Trophoblast cell (in vitro differentiated cells and primary cell): ENCODE data around the gene PTPRE.

ENCODE experiments used
- DNase-seq, 2 donors: peaks; one replicate each; pipeline ENCODE4 v3.0.0-alpha.2; 2016
- H2AFZ ChIP-seq: 2 replicates; pipeline ENCODE4 v1.6.1; 2013; ENCODE audit warnings: low read length, moderate library complexity, mild to moderate bottlenecking; ENCODE audit not compliant: insufficient read depth, poor library complexity
- H2AK5ac ChIP-seq: 2 replicates; pipeline ENCODE4 v1.6.1; 2013; ENCODE audit warnings: mild to moderate bottlenecking, low read length
- H2BK120ac ChIP-seq: 2 replicates; pipeline ENCODE4 v1.6.1; 2013; ENCODE audit warnings: low read length, mild to moderate bottlenecking, moderate library complexity; ENCODE audit not compliant: insufficient read depth, poor library complexity
- H2BK12ac ChIP-seq: 2 replicates; pipeline ENCODE4 v1.6.1; 2013; ENCODE audit warnings: mild to moderate bottlenecking, low read length, moderate library complexity
- H2BK5ac ChIP-seq: 2 replicates; pipeline ENCODE4 v1.6.1; 2013; ENCODE audit warnings: low read length, low read depth, moderate library complexity, mild to moderate bottlenecking; ENCODE audit not compliant: poor library complexity
- H3K14ac ChIP-seq: 2 replicates; pipeline ENCODE4 v1.6.1; 2013; ENCODE audit warnings: mild to moderate bottlenecking, low read length
- H3K18ac ChIP-seq: 2 replicates; pipeline ENCODE4 v1.6.1; 2013; ENCODE audit warnings: mild to moderate bottlenecking, low read length
- H3K23ac ChIP-seq: 2 replicates; pipeline ENCODE4 v1.6.1; 2013; ENCODE audit warnings: low read length
- H3K27ac ChIP-seq: 2 replicates; pipeline ENCODE4 v1.5.1; 2013; ENCODE audit warnings: low read depth, mild to moderate bottlenecking, inconsistent platforms, low read length, moderate library complexity
- H3K27me3 ChIP-seq: 2 replicates; pipeline ENCODE4 v1.6.1; 2013; ENCODE audit warnings: inconsistent platforms, mild to moderate bottlenecking, low read length, moderate library complexity; ENCODE audit not compliant: insufficient read depth
- H3K36me3 ChIP-seq, 2 experiments: 1 replicate in 1 of 2; 2 replicates in 1 of 2; pipeline ENCODE4 v1.6.1; 2013; ENCODE audit warnings: low read length in 2 of 2, mild to moderate bottlenecking in 2 of 2, moderate library complexity in 1 of 2; ENCODE audit not compliant: insufficient read depth in 2 of 2, control insufficient read depth in 1 of 2
- H3K4ac ChIP-seq: 2 replicates; pipeline ENCODE4 v1.6.1; 2013; ENCODE audit warnings: low read depth, mild to moderate bottlenecking, low read length, moderate library complexity
- H3K4me1 ChIP-seq, 2 experiments: 1 replicate in 1 of 2; 2 replicates in 1 of 2; pipeline ENCODE4 v1.6.1; 2013; ENCODE audit warnings: low read length in 2 of 2, mild to moderate bottlenecking in 2 of 2, moderate library complexity in 1 of 2; ENCODE audit not compliant: insufficient read depth in 2 of 2, control insufficient read depth in 1 of 2
- H3K4me2 ChIP-seq: 2 replicates; pipeline ENCODE4 v1.6.1; 2013; ENCODE audit warnings: inconsistent platforms, mild to moderate bottlenecking, low read length, moderate library complexity
- H3K4me3 ChIP-seq: 2 replicates; pipeline ENCODE4 v1.5.1; 2013; ENCODE audit warnings: mild to moderate bottlenecking, low read depth, low read length, inconsistent platforms
- H3K79me1 ChIP-seq: one replicate; pipeline ENCODE4 v1.6.1; 2013; ENCODE audit warnings: low read length
- H3K79me2 ChIP-seq: 2 replicates; pipeline ENCODE4 v1.6.1; 2013; ENCODE audit warnings: low read length, mild to moderate bottlenecking; ENCODE audit not compliant: control insufficient read depth, insufficient read depth, poor library complexity
- H3K9ac ChIP-seq: 2 replicates; pipeline ENCODE4 v1.6.1; 2013; ENCODE audit warnings: mild to moderate bottlenecking, low read length
- H3K9me3 ChIP-seq: 2 replicates; pipeline ENCODE4 v1.6.1; 2013; ENCODE audit warnings: low read depth, mild to moderate bottlenecking, control low read depth, inconsistent platforms, low read length; ENCODE audit not compliant: insufficient read depth
- H4K12ac ChIP-seq: 2 replicates; pipeline ENCODE4 v1.6.1; 2013; ENCODE audit warnings: low read depth, mild to moderate bottlenecking, low read length, moderate library complexity
- H4K8ac ChIP-seq: 2 replicates; pipeline ENCODE4 v1.6.1; 2013; ENCODE audit warnings: low read depth, mild to moderate bottlenecking, low read length, moderate library complexity
- H4K91ac ChIP-seq: one replicate; pipeline ENCODE4 v1.6.1; 2013; ENCODE audit warnings: low read depth, mild to moderate bottlenecking, low read length, moderate library complexity
- WGBS: extraction: QIAGEN DNeasy Blood & Tissue Kit; methylation state at CpG from one replicate; pipeline ENCODE4 v1.1.7; 2013; ENCODE audit warnings: missing lambda C conversion rate; ENCODE audit not compliant: insufficient read length, insufficient coverage; ENCODE audit errors: extremely low coverage; 5-methylcytosine and 5-hydroxymethylcytosine counted together

Gene PTPRE

DNA sequence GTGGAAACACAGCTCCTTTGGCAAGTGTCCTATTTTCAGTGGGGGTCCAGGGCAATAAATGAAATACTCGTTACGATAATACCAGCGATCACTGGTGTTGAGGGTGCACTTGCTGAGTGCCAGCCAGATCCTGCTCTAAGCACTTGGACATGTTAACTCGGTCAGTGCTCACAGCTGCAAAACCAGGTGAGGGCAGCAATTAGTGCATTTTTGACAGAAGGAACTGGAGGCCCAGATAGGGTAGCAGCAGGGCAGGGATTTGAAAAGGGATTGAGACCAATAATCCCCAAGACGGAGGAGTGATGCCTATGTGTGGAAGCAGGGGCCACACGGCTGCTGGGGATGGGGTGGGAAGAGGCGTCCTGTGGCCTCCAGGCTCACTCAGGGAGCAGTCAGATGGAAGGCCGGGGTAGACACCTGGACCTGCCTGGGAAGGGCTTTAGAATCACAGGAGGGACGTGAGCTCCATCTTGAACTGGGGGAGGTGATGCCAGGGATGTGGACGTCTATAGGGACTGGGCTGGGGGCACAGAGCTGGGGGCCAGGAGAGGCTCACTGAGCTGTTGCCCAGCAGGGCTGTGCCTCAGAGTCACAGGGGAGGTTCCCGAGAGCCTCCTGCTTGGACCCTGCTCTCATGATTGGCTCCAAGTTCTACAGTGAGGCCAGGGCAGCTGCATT lies 14.3 kb downstream of the PTPRE start:
- Histone ChIP-seq H4K8ac (peak overlapping the region; percentile 17), H2AFZ (no peak overlapping the region), H3K9me3 (no peaks in the 10 kb centered on the region), H3K27me3 (no peaks in the 10 kb centered on the region), H2BK5ac (no peak overlapping the region), H2BK120ac (peak overlapping the region; percentile 57), H2BK12ac (peak overlapping the region; percentile 72), H3K4me1 (peaks cover 20 to 32% of the 10 kb centered on the region in 2 experiments), H3K14ac (peak overlapping the region; percentile 26), H3K4me3 (no peak overlapping the region), H3K18ac (peak overlapping the region; percentile 45), H3K79me2 (peaks cover 2% of the 10 kb centered on the region), H3K27ac (no peak overlapping the region), H4K91ac (peak overlapping the region; percentile 87), H3K4ac (peak overlapping the region; percentile 12), H2AK5ac (peak overlapping the region; percentile 8), H3K36me3 (no peaks in the 10 kb centered on the region), H3K9ac (no peak overlapping the region), H4K12ac (no peak overlapping the region), H3K23ac (no peak overlapping the region), H3K79me1 (peaks cover 32% of the 10 kb centered on the region), H3K4me2 (no peak overlapping the region)
- no CpG with 5 or more reads among the region's 11 CpGs for WGBS
- DNase-seq, result peak in 1 of 2 donors; percentile 31

DNA sequence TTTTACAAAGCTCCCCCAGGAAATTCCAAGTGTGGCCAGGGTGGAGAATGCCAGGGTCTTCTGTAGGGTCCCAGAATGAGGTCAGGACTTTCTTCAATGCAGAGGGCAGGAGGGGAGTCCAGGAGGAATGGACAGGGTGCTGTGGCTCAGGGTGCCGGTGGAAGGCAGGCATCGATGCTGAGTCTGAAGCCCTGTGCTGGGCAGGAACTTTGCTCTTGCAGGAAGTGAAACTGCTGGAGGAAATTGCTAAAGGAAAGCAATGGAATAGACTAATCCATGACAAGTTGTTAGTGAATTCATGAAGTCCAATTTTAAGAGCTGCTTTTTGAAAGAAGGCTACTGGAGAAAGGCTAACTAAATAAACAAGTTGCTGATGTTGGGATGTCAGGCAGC lies 14.8 kb downstream of the PTPRE start:
- H4K8ac ChIP-seq, result no peak overlapping the region
- no peak overlapping the region for H3K9ac ChIP-seq
- peak overlapping the region; percentile 60 for H3K14ac ChIP-seq
- peak overlapping the region; percentile 81 for H2BK12ac ChIP-seq
- peak overlapping the region; percentile 75 for H2BK120ac ChIP-seq
- H3K4ac ChIP-seq, result peak overlapping the region; percentile 60
- WGBS, result no CpG with 5 or more reads among the region's 2 CpGs
- H4K12ac ChIP-seq, result no peak overlapping the region
- no peak overlapping the region for H3K4me3 ChIP-seq
- H4K91ac ChIP-seq, result peak overlapping the region; percentile 87
- peaks cover 33% of the 10 kb centered on the region for H3K79me1 ChIP-seq
- no peaks in the 10 kb centered on the region for H3K36me3 ChIP-seq
- no peak for DNase-seq
- H2AK5ac ChIP-seq, result peak overlapping the region; percentile 36
- H3K4me1 ChIP-seq, result peaks cover 20 to 35% of the 10 kb centered on the region in 2 experiments
- no peak overlapping the region for H3K23ac ChIP-seq
- peaks cover 2% of the 10 kb centered on the region for H3K79me2 ChIP-seq
- H3K9me3 ChIP-seq, result no peaks in the 10 kb centered on the region
- peak overlapping the region; percentile 59 for H2BK5ac ChIP-seq
- no peak overlapping the region for H2AFZ ChIP-seq
- H3K27me3 ChIP-seq, result no peaks in the 10 kb centered on the region
- no peak overlapping the region for H3K4me2 ChIP-seq
- H3K18ac ChIP-seq, result peak overlapping the region; percentile 28
- H3K27ac ChIP-seq, result no peak overlapping the region

DNA sequence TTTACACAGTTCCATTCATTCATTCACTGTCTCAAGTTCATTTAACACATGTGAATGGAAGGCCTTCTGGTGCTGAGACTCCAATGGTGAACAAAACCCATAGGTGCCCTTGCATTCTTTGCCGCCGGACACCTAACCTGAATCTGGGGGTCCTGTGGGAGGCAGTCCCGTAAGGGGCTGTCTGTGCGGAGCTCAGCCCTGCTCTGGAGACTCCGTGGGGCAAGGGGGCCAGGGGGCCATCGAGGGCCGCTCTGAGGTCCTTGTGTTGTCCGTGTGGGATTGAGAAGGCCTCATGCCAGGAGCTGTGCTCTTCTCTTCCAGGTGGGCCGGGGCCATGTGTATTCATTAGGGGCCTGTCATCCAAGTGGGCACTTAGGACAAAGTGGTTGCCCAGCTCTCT lies 15.3 kb downstream of the PTPRE start:
- Histone ChIP-seq H3K18ac (peak overlapping the region; percentile 28), H3K9me3 (no peaks in the 10 kb centered on the region), H2BK12ac (peak overlapping the region; percentile 81), H3K4me2 (no peak overlapping the region), H3K4ac (peak overlapping the region; percentile 60), H3K9ac (no peak overlapping the region), H3K4me3 (no peak overlapping the region), H4K8ac (peak overlapping the region; percentile 41), H3K79me1 (peaks cover 37% of the 10 kb centered on the region), H3K27ac (peak overlapping the region; percentile 88), H3K27me3 (no peaks in the 10 kb centered on the region), H4K91ac (peak overlapping the region; percentile 87), H2AK5ac (peak overlapping the region; percentile 36), H3K79me2 (peaks cover 2% of the 10 kb centered on the region), H3K14ac (peak overlapping the region; percentile 60), H2BK120ac (peak overlapping the region; percentile 75), H2BK5ac (peak overlapping the region; percentile 59), H3K23ac (no peak overlapping the region), H2AFZ (peak overlapping the region; percentile 30), H3K36me3 (no peaks in the 10 kb centered on the region), H3K4me1 (peaks cover 21 to 37% of the 10 kb centered on the region in 2 experiments), H4K12ac (no peak overlapping the region)
- DNase-seq, result no peak
- no CpG with 5 or more reads among the region's 9 CpGs for WGBS

DNA sequence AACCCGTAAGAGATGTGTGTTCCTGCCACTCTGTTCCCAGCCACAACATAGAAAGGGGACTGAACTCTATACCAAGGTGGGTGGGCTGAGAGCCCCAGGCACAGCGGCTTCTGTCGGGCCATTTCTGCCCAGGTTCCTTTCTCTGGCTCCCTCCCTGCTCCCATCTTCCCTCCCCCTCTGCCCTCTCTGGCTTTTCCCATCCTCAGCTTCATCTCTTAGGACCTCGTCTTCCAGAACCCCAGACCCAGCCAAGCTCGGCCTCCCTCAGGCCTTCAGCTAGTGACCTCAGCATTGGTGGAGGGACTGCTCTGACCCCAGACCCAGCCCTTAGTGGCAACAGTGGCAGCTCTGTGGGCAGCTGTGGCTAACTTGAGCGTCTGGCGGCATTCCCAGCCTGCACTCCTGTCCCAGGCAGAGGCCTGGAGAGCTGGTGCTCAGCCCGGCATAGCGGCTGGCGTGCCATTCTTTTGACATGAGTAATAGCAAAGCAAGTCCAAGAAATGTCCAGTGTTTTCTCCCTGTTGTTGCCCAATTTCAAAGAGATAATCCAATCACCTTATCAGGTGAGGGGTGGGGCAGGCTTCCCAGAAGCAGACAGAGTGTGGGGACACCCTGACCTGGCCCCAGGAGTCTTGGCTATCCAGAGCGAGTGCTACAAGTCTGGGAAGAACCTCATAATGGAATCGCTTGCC lies 15.9 kb downstream of the PTPRE start:
- Histone ChIP-seq H4K8ac (peak overlapping the region; percentile 41), H2BK12ac (peak overlapping the region; percentile 81), H3K9me3 (no peaks in the 10 kb centered on the region), H3K27ac (peak overlapping the region; percentile 88), H4K12ac (no peak overlapping the region), H3K4me1 (peaks cover 25 to 40% of the 10 kb centered on the region in 2 experiments), H3K4ac (peak overlapping the region; percentile 16), H2AFZ (peak overlapping the region; percentile 20), H3K27me3 (no peaks in the 10 kb centered on the region), H3K4me3 (no peak overlapping the region), H2BK120ac (peak overlapping the region; percentile 75), H4K91ac (peak overlapping the region; percentile 87), H3K79me1 (peaks cover 40% of the 10 kb centered on the region), H3K23ac (no peak overlapping the region), H3K18ac (peak overlapping the region; percentile 28), H2AK5ac (peak overlapping the region; percentile 36), H3K14ac (peak overlapping the region; percentile 60), H2BK5ac (peak overlapping the region; percentile 63), H3K9ac (no peak overlapping the region), H3K79me2 (peaks cover 2% of the 10 kb centered on the region), H3K4me2 (no peak overlapping the region), H3K36me3 (no peaks in the 10 kb centered on the region)
- DNase-seq, result peak; percentile 93 to 95
- no CpG with 5 or more reads among the region's 12 CpGs for WGBS
